Stimulated activated CD4-positive, alpha-beta T cell treated with anti-CD3 and anti-CD28 coated beads, Interleukin-15, amount 100 ng/mL, for 24 hours (primary cell): ENCODE results near the gene TMOD1.

Source experiments
- DNase-seq: peaks from one replicate; pipeline ENCODE4 v3.0.0-alpha.2; 2020

Gene TMOD1

GRCh38 chr9:97548819-97549540 is 47.5 kb downstream of the TMOD1 start:
- DNase-seq = no peak

GRCh38 chr9:97550386-97550785 is 48.9 kb downstream of the TMOD1 start:
- no peak for DNase-seq

- no peak for DNase-seq
Measured at GRCh38 chr9:97551308-97551707, 49.8 kb downstream of the TMOD1 start.

- no peak for DNase-seq
Measured at GRCh38 chr9:97553141-97553540, 51.7 kb downstream of the TMOD1 start.

- DNase-seq = no peak
Measured at GRCh38 chr9:97553841-97554240, 52.4 kb downstream of the TMOD1 start.

GRCh38 chr9:97554566-97555075 is 53.2 kb downstream of the TMOD1 start:
- DNase-seq = no peak

- no peak for DNase-seq
Measured at GRCh38 chr9:97555164-97555563, 53.7 kb downstream of the TMOD1 start.

- no peak for DNase-seq
Measured at GRCh38 chr9:97556036-97556720, 54.7 kb downstream of the TMOD1 start.

- DNase-seq = no peak
Measured at GRCh38 chr9:97556721-97557605, 55.5 kb downstream of the TMOD1 start.

GRCh38 chr9:97557606-97558095 is 56.2 kb downstream of the TMOD1 start:
- DNase-seq = no peak

GRCh38 chr9:97558701-97559101 is 57.2 kb downstream of the TMOD1 start:
- DNase-seq = no peak

GRCh38 chr9:97559111-97559514 is 57.6 kb downstream of the TMOD1 start:
- peak; percentile 16 for DNase-seq

- DNase-seq = no peak
Measured at GRCh38 chr9:97560154-97560553, 58.7 kb downstream of the TMOD1 start.

GRCh38 chr9:97560851-97561250 is 59.4 kb downstream of the TMOD1 start:
- DNase-seq = no peak

- DNase-seq = no peak
Measured at GRCh38 chr9:97561501-97561900, 60.0 kb downstream of the TMOD1 start.

- DNase-seq = no peak
Measured at GRCh38 chr9:97562542-97562941, 61.1 kb downstream of the TMOD1 start.

GRCh38 chr9:97563458-97564135 is 62.1 kb downstream of the TMOD1 start:
- no peak for DNase-seq

GRCh38 chr9:97564291-97565175 is 63.1 kb downstream of the TMOD1 start:
- DNase-seq = no peak

GRCh38 chr9:97565262-97565661 is 63.8 kb downstream of the TMOD1 start:
- no peak for DNase-seq

GRCh38 chr9:97567182-97567893 is 65.9 kb downstream of the TMOD1 start:
- no peak for DNase-seq

GRCh38 chr9:97567894-97568202 is 66.4 kb downstream of the TMOD1 start:
- no peak for DNase-seq
